B cell (primary cell): ENCODE data around the gene ANKDD1A. TPM values are rescaled to one million over a fixed set of nuclear protein-coding genes. Genes with fewer than 3 reads are reported as not detected.

Experiments used
- ATAC-seq: fragments of 200-7000 bp; cut with Tn5 transposase; one replicate; pipeline ENCODE4 v1.10.0; 2021; ENCODE audit warnings: low read depth, mild to moderate bottlenecking, moderate number of reproducible peaks, moderate library complexity
- CTCF ChIA-PET: fragments of 350-600 bp; sonication (Branson Sonifier 250); formaldehyde crosslinking; loops from one replicate; lab custom pipeline; 2021; ENCODE audit warnings: antibody characterized with exemption, inconsistent platforms; lab: Charles Lee
- POLR2A ChIA-PET: fragments of 350-600 bp; sonication (Branson Sonifier 250); formaldehyde crosslinking; loops from one replicate; lab custom pipeline; 2021; ENCODE audit warnings: antibody characterized with exemption; lab: Charles Lee
- DNase-seq: peaks from one replicate; pipeline ENCODE4 v3.0.0; 2013
- H2AFZ ChIP-seq: 2 replicates; pipeline ENCODE4 v1.6.1; 2012; ENCODE audit warnings: mild to moderate bottlenecking, low read depth, low read length; ENCODE audit not compliant: insufficient read depth, poor library complexity, severe bottlenecking
- H3K27ac ChIP-seq, 2 donors: 1 replicate in 1 of 2; 2 replicates in 1 of 2; pipeline ENCODE4 v1.5.1; 2012 to 2013; ENCODE audit warnings: low read length in 2 of 2, mild to moderate bottlenecking in 2 of 2, moderate library complexity in 1 of 2
- H3K27me3 ChIP-seq, 4 experiments: fragments of 200-600 bp in 1 of 4; sonication (generic) in 1 of 4; replicated peaks in 1 of 4; 1 replicate in 2 of 4; 2 replicates in 2 of 4; pipeline versions ENCODE4 v1.6.1 to v1.7.0; 2013 to 2016; ENCODE audit warnings: low read length in 3 of 4, mild to moderate bottlenecking in 2 of 4, mixed read lengths in 1 of 4, moderate library complexity in 1 of 4; ENCODE audit not compliant: insufficient read depth in 4 of 4, control insufficient read depth in 3 of 4; ENCODE audit errors: control extremely low read depth in 1 of 4
- H3K36me3 ChIP-seq, 2 experiments: replicated peaks in 1 of 2; 1 replicate in 1 of 2; 2 replicates in 1 of 2; pipeline versions ENCODE4 v1.6.1 to v1.7.1; 2013; ENCODE audit warnings: low read length in 1 of 2; ENCODE audit not compliant: insufficient read depth in 2 of 2, control insufficient read depth in 1 of 2; ENCODE audit errors: control extremely low read depth in 1 of 2, extremely low read depth in 1 of 2
- H3K4me1 ChIP-seq, 2 donors: fragments of 200-600 bp in 1 of 2; sonication (generic) in 1 of 2; 1 replicate in 1 of 2; 2 replicates in 1 of 2; pipeline versions ENCODE4 v1.5.1 to v1.6.1; 2013 to 2017; ENCODE audit warnings: low read length in 2 of 2; ENCODE audit not compliant: control insufficient read depth in 2 of 2, insufficient read depth in 2 of 2
- H3K4me2 ChIP-seq: replicated peaks from 2 replicates; pipeline ENCODE3; 2012; ENCODE audit warnings: mild to moderate bottlenecking, low read depth, low read length; ENCODE audit not compliant: poor library complexity, severe bottlenecking
- H3K4me3 ChIP-seq, 5 experiments: fragments of 200-600 bp in 1 of 5; sonication (generic) in 1 of 5; 1 replicate in 3 of 5; 2 replicates in 2 of 5; pipeline versions ENCODE4 v1.5.1 to v1.7.0; 2011 to 2016; ENCODE audit warnings: low read length in 4 of 5, mild to moderate bottlenecking in 4 of 5, low read depth in 2 of 5, control low read depth in 1 of 5, moderate library complexity in 1 of 5; ENCODE audit not compliant: insufficient read depth in 1 of 5; ENCODE audit errors: control extremely low read depth in 1 of 5, extremely low read depth in 1 of 5
- H3K79me2 ChIP-seq: fragments of 200-600 bp; sonication (generic); one replicate; pipeline ENCODE4 v1.6.0; 2016; ENCODE audit warnings: low read length; ENCODE audit not compliant: control insufficient read depth, insufficient read depth
- H3K9ac ChIP-seq: fragments of 200-600 bp; sonication (generic); 2 replicates; pipeline ENCODE4 v1.6.1; 2017; ENCODE audit warnings: mild to moderate bottlenecking, low read length, moderate library complexity
- H3K9me3 ChIP-seq, 3 donors: one replicate each; pipeline versions ENCODE4 v1.6.1 to v1.7.1; 2013; ENCODE audit warnings: low read length in 2 of 3; ENCODE audit not compliant: control insufficient read depth in 2 of 3, insufficient read depth in 1 of 3; ENCODE audit errors: control extremely low read depth in 1 of 3
- H4K20me1 ChIP-seq: 2 replicates; pipeline ENCODE4 v1.6.0; 2012; ENCODE audit warnings: mild to moderate bottlenecking, low read length; ENCODE audit not compliant: insufficient read depth, control insufficient read depth, poor library complexity, severe bottlenecking
- H3K27ac Mint-ChIP-seq: one replicate; pipeline ENCODE4 v1.8.0; 2021; ENCODE audit warnings: mixed read lengths
- H3K27me3 Mint-ChIP-seq: one replicate; pipeline ENCODE4 v1.8.0; 2021; ENCODE audit warnings: mixed read lengths
- H3K4me1 Mint-ChIP-seq: one replicate; pipeline ENCODE4 v1.8.0; 2021; ENCODE audit warnings: mixed read lengths
- H3K4me3 Mint-ChIP-seq: one replicate; pipeline ENCODE4 v1.8.0; 2021; ENCODE audit warnings: mixed read lengths
- H3K9me3 Mint-ChIP-seq: one replicate; pipeline ENCODE4 v1.8.0; 2022; ENCODE audit warnings: mixed read lengths; ENCODE audit not compliant: insufficient read depth
- CTCF ChIP-seq: fragments of 200-600 bp; IDR thresholded peaks from one replicate; pipeline ENCODE4 v1.8.0; 2022; ENCODE audit warnings: antibody characterized with exemption, mild to moderate bottlenecking
- EZH2 ChIP-seq: IDR thresholded peaks from 2 replicates; pipeline ENCODE4 v1.6.1; 2012; ENCODE audit warnings: borderline replicate concordance, low read depth, mild to moderate bottlenecking, moderate library complexity, low read length; ENCODE audit not compliant: insufficient read depth, poor library complexity, severe bottlenecking
- whole genome bisulfite sequencing: methylation state at CpG from one replicate; pipeline ENCODE4 v1.1.5; 2013; ENCODE audit warnings: missing lambda C conversion rate; ENCODE audit not compliant: insufficient coverage; 5-methylcytosine and 5-hydroxymethylcytosine counted together
- intact Hi-C: fragments of 100-400 bp; cut with micrococcal nuclease; formaldehyde crosslinking; loops from one replicate; pipeline ENCODE4 v1.10.0; 2022
- polyA plus RNA-seq: library from polyadenylated mRNA; depleted of rRNA; stranded (reverse); fragments of >200 nt; gene quantifications from 2 replicates; pipeline ENCODE4 v1.2.3, GENCODE V29; 2012
- total RNA-seq, 2 donors: library from RNA; stranded (reverse); fragments of 120-200 nt in 1 of 2; gene quantifications; 1 replicate in 1 of 2; 2 replicates in 1 of 2; pipeline versions ENCODE4 v1.2.3 to v1.2.4, GENCODE V29; 2013 to 2022

The ANKDD1A gene
- total and polyA plus RNA-seq, 2 donors (not counting 1 experiment from before 2014, with no cell fraction given) = 2.6 to 2.7 TPM

DNA sequence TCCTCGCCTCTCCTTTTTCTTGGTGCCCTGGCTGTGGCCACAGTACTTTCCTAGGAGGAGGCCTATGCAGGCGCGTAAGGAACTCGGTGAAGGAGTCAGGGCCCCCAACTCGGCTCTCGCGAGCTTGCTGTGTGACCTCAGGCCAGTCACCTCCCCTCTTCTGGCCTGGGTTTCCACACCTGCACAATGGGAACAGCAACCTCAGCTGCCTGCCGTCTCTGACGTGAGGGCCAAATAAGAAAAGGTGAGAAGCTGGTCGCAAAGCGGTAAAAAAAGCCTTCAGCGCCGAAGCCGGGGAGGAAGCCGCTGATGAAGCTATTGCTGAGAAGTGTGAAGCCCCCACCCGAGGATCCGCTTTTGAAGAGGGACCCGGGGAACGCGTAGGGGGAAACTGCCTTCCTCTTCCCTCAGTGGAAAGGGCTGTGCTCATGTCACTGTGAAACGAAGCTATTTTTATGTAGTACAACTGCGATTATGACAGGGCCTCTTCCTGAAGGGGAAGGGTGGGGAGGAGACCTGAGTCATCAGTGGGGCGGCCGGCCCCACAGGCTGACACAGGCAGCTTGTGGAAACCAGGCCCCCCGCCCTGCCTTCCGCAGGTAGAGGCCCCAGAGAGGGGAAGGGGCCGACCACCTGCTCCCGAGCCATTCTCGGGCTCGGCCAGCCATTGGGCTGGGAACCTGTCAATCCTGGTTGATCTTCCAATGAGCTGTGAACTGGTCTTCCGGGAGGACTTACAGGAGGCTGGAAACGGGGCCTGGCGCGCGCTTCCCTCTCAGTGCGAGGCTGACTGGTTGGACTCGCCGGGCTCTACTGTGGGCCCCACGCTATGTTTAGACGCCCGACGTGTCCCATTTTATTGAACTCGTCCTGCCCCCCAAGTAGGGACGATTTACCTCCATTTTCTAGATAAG is 18.0 kb upstream of the ANKDD1A start:
- Histone ChIP-seq H2AFZ (peak overlapping the region; percentile 71), H3K79me2 (no peaks in the 10 kb centered on the region), H3K27me3 (no peaks in the 10 kb centered on the region), H3K9me3 (no peaks in the 10 kb centered on the region), H3K4me2 (peak overlapping the region; percentile 95), H3K9ac (peak overlapping the region; percentile 73), H3K36me3 (no peaks in the 10 kb centered on the region), H4K20me1 (no peaks in the 10 kb centered on the region), H3K27ac (peak overlapping the region; percentile 86 to 94), H3K4me1 (peaks cover 50 to 65% of the 10 kb centered on the region in 2 donors), H3K4me3 (peak overlapping the region; percentile 32 to 71 (median 37))
- ATAC-seq = peak; percentile 77
- H3K4me3 Mint-ChIP-seq = peak overlapping the region; percentile 90
- TF ChIP-seq CTCF (no peak), EZH2 (no peak)
- H3K4me1 Mint-ChIP-seq = peaks cover 68% of the 10 kb centered on the region
- 3% methylated on average over 41 of the region's 44 CpGs for WGBS
- DNase-seq = peak; percentile 96
- intact Hi-C loops = loop anchor here (1.0 to 10.0 kb wide), 6 partner anchors 9 to 291 kb away; partner anchors contain the start of genes CLPX, PIF1 and SPG21
- H3K27ac Mint-ChIP-seq = peak overlapping the region; percentile 99
- CTCF ChIA-PET = interaction anchor here (0.5 to 7.1 kb wide), 17 partner anchors 9 to 411 kb away, joined by 3 to 81 read pairs (median 4); partner anchors contain the start of genes PLEKHO2 and RNU5B-1
- POLR2A ChIA-PET = interaction anchor here (0.6 to 2.9 kb wide), 14 partner anchors 9 to 800 kb away, joined by 3 to 32 read pairs (median 4); partner anchors contain the start of genes CIAO2A, CLPX, PIF1 and PLEKHO2
- no peaks in the 10 kb centered on the region for H3K9me3 Mint-ChIP-seq
- no peaks in the 10 kb centered on the region for H3K27me3 Mint-ChIP-seq
